ENCODE data around the gene MTHFD1L.
"Not testable (repeated sequence)": the region's sequence is repeated elsewhere in the genome, so short reads cannot be mapped to it uniquely, and the experiment has no call there.

The MTHFD1L gene

GRCh38 chr6:151078655-151079054, 213.2 kb downstream of the MTHFD1L start:
- POLR2A ChIA-PET: interaction anchor here (1.4 kb wide), 1 partner anchor 9 kb away, joined by 4 read pairs; no protein-coding TSS in a partner anchor
- no peak for DNase-seq (ENCODE audit: extremely low spot score)
- CTCF ChIA-PET: interaction anchor here (0.6 kb wide), 1 partner anchor 162 kb away, joined by 3 read pairs; no protein-coding TSS in a partner anchor
- TF ChIP-seq BHLHE40 (IDR thresholded peaks at IDR 0.05; ENCODE audit: borderline replicate concordance) (no peak), FOXM1 (IDR thresholded peaks at IDR 0.05; ENCODE audit: borderline replicate concordance) (no peak), TARDBP (IDR thresholded peaks at IDR 0.05) (no peak), LEF1 (IDR thresholded peaks at IDR 0.05; ENCODE audit: borderline replicate concordance) (no peak), ELF4 (IDR thresholded peaks at IDR 0.05) (no peak), SP1 (IDR thresholded peaks at IDR 0.05) (no peak), NFRKB (IDR thresholded peaks at IDR 0.05) (no peak)

GRCh38 chr6:151081656-151082055, 216.2 kb downstream of the MTHFD1L start:
- ChIA-PET POLR2A (interaction anchor here (0.7 kb wide), 1 partner anchor 14 kb away, joined by 3 read pairs; no protein-coding TSS in a partner anchor), CTCF (interaction anchor here (0.7 kb wide), 1 partner anchor 246 kb away, joined by 4 read pairs; no protein-coding TSS in a partner anchor)
- no peak for DNase-seq (ENCODE audit: extremely low spot score)
- TF ChIP-seq FOXM1 (IDR thresholded peaks at IDR 0.05; ENCODE audit: borderline replicate concordance) (no peak), NFRKB (IDR thresholded peaks at IDR 0.05) (no peak), ELF4 (IDR thresholded peaks at IDR 0.05) (no peak), FOXK2 (IDR thresholded peaks at IDR 0.05) (no peak), ZNF384 (IDR thresholded peaks at IDR 0.05) (no peak), CTBP1 (IDR thresholded peaks at IDR 0.05; ENCODE audit: borderline replicate concordance) (no peak), TARDBP (IDR thresholded peaks at IDR 0.05) (no peak), FOXA1 (IDR thresholded peaks at IDR 0.05) (no peak), HDGF (IDR thresholded peaks at IDR 0.05; ENCODE audit: borderline replicate concordance) (no peak), LEF1 (IDR thresholded peaks at IDR 0.05; ENCODE audit: borderline replicate concordance) (no peak), ARNT (IDR thresholded peaks at IDR 0.05) (no peak), SUZ12 (IDR thresholded peaks at IDR 0.05) (no peak), BHLHE40 (IDR thresholded peaks at IDR 0.05; ENCODE audit: borderline replicate concordance) (no peak), L3MBTL2 (conservative IDR thresholded peaks at IDR 0.05) (no peak), SP1 (IDR thresholded peaks at IDR 0.05) (no peak), PKNOX1 (IDR thresholded peaks at IDR 0.05) (no peak)

GRCh38 chr6:151082079-151082478, 216.6 kb downstream of the MTHFD1L start:
- ChIA-PET CTCF (no interaction called here), POLR2A (interaction anchor here (0.7 kb wide), 1 partner anchor 15 kb away, joined by 3 read pairs; no protein-coding TSS in a partner anchor)
- no peak for DNase-seq (ENCODE audit: extremely low spot score)
- TF ChIP-seq ELF4 (IDR thresholded peaks at IDR 0.05) (no peak), PKNOX1 (IDR thresholded peaks at IDR 0.05) (peak; percentile 49)

- ChIA-PET CTCF (interaction anchor here (0.7 kb wide), 1 partner anchor 9 kb away, joined by 4 read pairs; no protein-coding TSS in a partner anchor), POLR2A (no interaction called here)
- no peak for DNase-seq (ENCODE audit: extremely low spot score)
- TF ChIP-seq FOXK2 (IDR thresholded peaks at IDR 0.05): no peak
- TF ChIP-seq TARDBP (IDR thresholded peaks at IDR 0.05): no peak
- TF ChIP-seq NFRKB (IDR thresholded peaks at IDR 0.05): no peak
Measured at GRCh38 chr6:151084275-151084674, 218.8 kb downstream of the MTHFD1L start.

GRCh38 chr6:151087055-151087454, 221.6 kb downstream of the MTHFD1L start:
- DNase-seq (ENCODE audit: extremely low spot score); CTCF ChIA-PET; POLR2A ChIA-PET: not testable (repeated sequence)

- ChIA-PET POLR2A (no interaction called here), CTCF (no interaction called here)
- no peak for DNase-seq (ENCODE audit: extremely low spot score)
- no peak for TF ChIP-seq TARDBP (IDR thresholded peaks at IDR 0.05)
- TF ChIP-seq L3MBTL2 (conservative IDR thresholded peaks at IDR 0.05): no peak
- no peak for TF ChIP-seq FOXM1 (IDR thresholded peaks at IDR 0.05; ENCODE audit: borderline replicate concordance)
- TF ChIP-seq SP1 (IDR thresholded peaks at IDR 0.05): no peak
- no peak for TF ChIP-seq CTBP1 (IDR thresholded peaks at IDR 0.05; ENCODE audit: borderline replicate concordance)
- no peak for TF ChIP-seq ELF4 (IDR thresholded peaks at IDR 0.05)
- no peak for TF ChIP-seq ZNF384 (IDR thresholded peaks at IDR 0.05)
- no peak for TF ChIP-seq FOXK2 (IDR thresholded peaks at IDR 0.05)
- no peak for TF ChIP-seq FOXA1 (IDR thresholded peaks at IDR 0.05)
- no peak for TF ChIP-seq PKNOX1 (IDR thresholded peaks at IDR 0.05)
- no peak for TF ChIP-seq SUZ12 (IDR thresholded peaks at IDR 0.05)
- TF ChIP-seq ARNT (IDR thresholded peaks at IDR 0.05): no peak
- TF ChIP-seq HDGF (IDR thresholded peaks at IDR 0.05; ENCODE audit: borderline replicate concordance): no peak
- TF ChIP-seq BHLHE40 (IDR thresholded peaks at IDR 0.05; ENCODE audit: borderline replicate concordance): no peak
- TF ChIP-seq NFRKB (IDR thresholded peaks at IDR 0.05): no peak
Measured at GRCh38 chr6:151087861-151088598, 222.5 kb downstream of the MTHFD1L start.

GRCh38 chr6:151088599-151088935, 223.1 kb downstream of the MTHFD1L start:
- TF ChIP-seq ARNT (IDR thresholded peaks at IDR 0.05): no peak
- TF ChIP-seq HDGF (IDR thresholded peaks at IDR 0.05; ENCODE audit: borderline replicate concordance): no peak
- no peak for TF ChIP-seq NFRKB (IDR thresholded peaks at IDR 0.05)
- no peak for TF ChIP-seq TARDBP (IDR thresholded peaks at IDR 0.05)
- TF ChIP-seq ZNF384 (IDR thresholded peaks at IDR 0.05): no peak
- no peak for TF ChIP-seq LEF1 (IDR thresholded peaks at IDR 0.05; ENCODE audit: borderline replicate concordance)
- TF ChIP-seq BHLHE40 (IDR thresholded peaks at IDR 0.05; ENCODE audit: borderline replicate concordance): no peak
- TF ChIP-seq L3MBTL2 (conservative IDR thresholded peaks at IDR 0.05): no peak
- no peak for TF ChIP-seq FOXM1 (IDR thresholded peaks at IDR 0.05; ENCODE audit: borderline replicate concordance)
- TF ChIP-seq SP1 (IDR thresholded peaks at IDR 0.05): no peak
- TF ChIP-seq PKNOX1 (IDR thresholded peaks at IDR 0.05): no peak
- no peak for TF ChIP-seq FOXA1 (IDR thresholded peaks at IDR 0.05)
- TF ChIP-seq ELF4 (IDR thresholded peaks at IDR 0.05): no peak
- no peak for TF ChIP-seq FOXK2 (IDR thresholded peaks at IDR 0.05)
- no peak for TF ChIP-seq SUZ12 (IDR thresholded peaks at IDR 0.05)
- no peak for TF ChIP-seq CTBP1 (IDR thresholded peaks at IDR 0.05; ENCODE audit: borderline replicate concordance)
- POLR2A ChIA-PET: no interaction called here

More at GRCh38 chr6:151088599-151088935, 223.1 kb downstream of the MTHFD1L start:
- CTCF ChIA-PET: no interaction called here
- DNase-seq (ENCODE audit: extremely low spot score): no peak
